K562 (cell line): Measurements from ENCODE around the gene ADPRHL1. TPM values are rescaled to one million over a fixed set of nuclear protein-coding genes. Genes with fewer than 3 reads are reported as not detected.

Experiments used
- ATF1 ChIP-seq, 2 experiments: fragments of 450-650 bp in 1 of 2; IDR thresholded peaks; 2 replicates each; pipeline ENCODE4 v1.6.1; 2016; ENCODE audit warnings: missing compliant biosample characterization in 1 of 2, missing genetic modification characterization in 1 of 2
- CTCF ChIP-seq, 3 experiments: IDR thresholded peaks in 2 of 3; conservative IDR thresholded peaks in 1 of 3; 2 replicates each; pipeline ENCODE4 v1.5.1; 2011 to 2012; ENCODE audit warnings: low read length in 3 of 3, mild to moderate bottlenecking in 3 of 3, control low read depth in 2 of 3, improper control_type of control experiment in 1 of 3, inconsistent platforms in 1 of 3, low read depth in 1 of 3, mixed read lengths in 1 of 3, moderate library complexity in 1 of 3; ENCODE audit not compliant: insufficient read depth in 2 of 3
- DIDO1 ChIP-seq: fragments of 450-650 bp; IDR thresholded peaks from 2 replicates; pipeline ENCODE4 v1.6.1; 2016; ENCODE audit warnings: low read depth, missing biosample characterization, missing genetic modification characterization
- GABPB1 ChIP-seq: sonication (generic); formaldehyde crosslinking; IDR thresholded peaks from 2 replicates; pipeline ENCODE4 v1.8.0; 2022; ENCODE audit warnings: mild to moderate bottlenecking, missing genetic modification reagents
- KDM5B ChIP-seq: fragments of 200-600 bp; sonication (generic); IDR thresholded peaks from 2 replicates; pipeline ENCODE4 v1.6.1; 2012; ENCODE audit warnings: low read depth, mild to moderate bottlenecking, moderate library complexity, low read length, control low read depth, inconsistent platforms; ENCODE audit not compliant: insufficient replicate concordance
- MTA2 ChIP-seq: fragments of 450-650 bp; IDR thresholded peaks from 2 replicates; pipeline ENCODE4 v1.6.1; 2016; ENCODE audit warnings: low read depth
- NRF1 ChIP-seq, 2 experiments: fragments of 450-650 bp; IDR thresholded peaks in 1 of 2; conservative IDR thresholded peaks in 1 of 2; 2 replicates each; pipeline ENCODE4 v1.6.1; 2014; ENCODE audit warnings: mild to moderate bottlenecking in 2 of 2
- RBBP5 ChIP-seq: fragments of 200-600 bp; sonication (generic); IDR thresholded peaks from 2 replicates; pipeline ENCODE4 v1.6.1; 2012; ENCODE audit warnings: borderline replicate concordance, mild to moderate bottlenecking, low read length, control low read depth, inconsistent platforms; ENCODE audit not compliant: insufficient read depth, poor library complexity, severe bottlenecking
- STAT5B ChIP-seq: fragments of 250-450 bp; sonication (Bioruptor Pico); IDR thresholded peaks from 2 replicates; pipeline ENCODE4 v1.8.0; 2021; ENCODE audit warnings: mild to moderate bottlenecking, inconsistent platforms
- TCF7L2 ChIP-seq: fragments of 150-350 bp; IDR thresholded peaks from 2 replicates; pipeline ENCODE4 v1.6.1; 2016; ENCODE audit warnings: low read depth, mild to moderate bottlenecking, low read length, moderate library complexity
- VEZF1 ChIP-seq: fragments of 200-800 bp; sonication (Bioruptor generic); IDR thresholded peaks from 2 replicates; pipeline ENCODE4 v1.6.1; 2017; ENCODE audit warnings: missing genetic modification characterization, missing compliant biosample characterization
- YY1 ChIP-seq, 3 experiments: IDR thresholded peaks; 2 replicates each; pipeline ENCODE4 v1.6.1; 2011; ENCODE audit warnings: low read length in 2 of 3, mild to moderate bottlenecking in 2 of 3, moderate library complexity in 2 of 3, borderline replicate concordance in 1 of 3, control low read depth in 1 of 3, low read depth in 1 of 3; ENCODE audit not compliant: insufficient read depth in 3 of 3, insufficient replicate concordance in 2 of 3, control insufficient read depth in 1 of 3, insufficient read length in 1 of 3; ENCODE audit errors: extremely low read depth in 1 of 3
- ZNF384 ChIP-seq: IDR thresholded peaks from 2 replicates; pipeline ENCODE4 v1.6.1; 2012; ENCODE audit warnings: low read depth, low read length, improper control_type of control experiment
- polyA plus RNA-seq, 8 experiments: library from polyadenylated mRNA; depleted of rRNA in 4 of 8; stranded (reverse) in 5 of 8; unstranded in 3 of 8; fragments of >200 nt; fragmentation: Nextera tagmentation in 2 of 8; fragmentation: Illumina TruSeq in 1 of 8; extraction: Ambion mirVana in 2 of 8; extraction: Trizol in 1 of 8; gene quantifications; 2 replicates each; pipeline versions ENCODE4 v1.2.1 to v1.2.3, GENCODE V29; 2011 to 2014; ENCODE audit warnings: inconsistent platforms in 1 of 8, missing spikeins in 1 of 8
- total RNA-seq, 7 experiments: library from RNA; depleted of rRNA in 6 of 7; stranded (reverse); fragments of >200 nt in 6 of 7; fragmentation: Illumina TruSeq in 2 of 7; extraction: Trizol in 2 of 7; gene quantifications; 2 replicates each; pipeline versions ENCODE4 v1.2.1 to v1.2.3, GENCODE V29; 2011 to 2021; ENCODE audit warnings: low replicate concordance in 1 of 7
- TF ChIP-seq, protein P1 (sequence below), 2 experiments: IDR thresholded peaks; 2 replicates each; pipeline ENCODE4 v1.6.1; 2011; ENCODE audit warnings: borderline replicate concordance in 1 of 2, control low read depth in 1 of 2, low read depth in 1 of 2, low read length in 1 of 2, mild to moderate bottlenecking in 1 of 2, mixed read lengths in 1 of 2, moderate library complexity in 1 of 2; ENCODE audit not compliant: insufficient read depth in 1 of 2, insufficient read length in 1 of 2, poor library complexity in 1 of 2, severe bottlenecking in 1 of 2; ENCODE audit errors: extremely low read depth in 1 of 2

ADPRHL1 gene
- total and polyA plus RNA-seq, 9 of the 15 experiments (the other 6 are each of a cell fraction or from before 2014, with no cell fraction given), result 0.06 to 0.76 (median 0.37) TPM; not detected in 1

GRCh38 chr13:113491418-113491883, 38.2 kb upstream of the ADPRHL1 start (continued):
- TF ChIP-seq, protein P1, sequence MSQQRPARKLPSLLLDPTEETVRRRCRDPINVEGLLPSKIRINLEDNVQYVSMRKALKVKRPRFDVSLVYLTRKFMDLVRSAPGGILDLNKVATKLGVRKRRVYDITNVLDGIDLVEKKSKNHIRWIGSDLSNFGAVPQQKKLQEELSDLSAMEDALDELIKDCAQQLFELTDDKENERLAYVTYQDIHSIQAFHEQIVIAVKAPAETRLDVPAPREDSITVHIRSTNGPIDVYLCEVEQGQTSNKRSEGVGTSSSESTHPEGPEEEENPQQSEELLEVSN (IDR thresholded peaks at IDR 0.05; ENCODE audit: borderline replicate concordance in 1 of 2, extremely low read depth in 1 of 2, insufficient read depth in 1 of 2, insufficient read length in 1 of 2, low read depth in 1 of 2, low read length in 1 of 2, poor library complexity in 1 of 2, severe bottlenecking in 1 of 2), result peak in 1 of 2 experiments; percentile 20
- peak in 2 of 3 experiments; percentile 24 to 66 for TF ChIP-seq YY1 (IDR thresholded peaks at IDR 0.05; ENCODE audit: borderline replicate concordance in 1 of 3, control insufficient read depth in 1 of 3, extremely low read depth in 1 of 3, insufficient read depth in 3 of 3, insufficient read length in 1 of 3, insufficient replicate concordance in 2 of 3, low read depth in 1 of 3, low read length in 2 of 3)
- TF ChIP-seq GABPB1 (CRISPR knock-in tag), result peak; percentile 5; the same call in 1 of the 2 replicates
- TF ChIP-seq KDM5B, result peak; percentile 17
- TF ChIP-seq NRF1 (conservative IDR thresholded peaks at IDR 0.05 in 1 of 2, IDR thresholded peaks at IDR 0.05 in 1 of 2), result peak; percentile 84 to 86
- no peak for TF ChIP-seq CTCF (IDR thresholded peaks at IDR 0.05 in 2 of 3, conservative IDR thresholded peaks at IDR 0.05 in 1 of 3; ENCODE audit: insufficient read depth in 2 of 3, low read depth in 1 of 3, low read length in 3 of 3)
- no peak for TF ChIP-seq TCF7L2
- TF ChIP-seq VEZF1 (CRISPR knock-in tag), result peak; percentile 56; the same call in 1 of the 2 replicates
- peak; percentile 17 for TF ChIP-seq RBBP5
- no peak for TF ChIP-seq DIDO1 (tag)
- no peak for TF ChIP-seq MTA2
- no peak for TF ChIP-seq ATF1 (CRISPR knock-in tag; IDR thresholded peaks at IDR 0.05)
- TF ChIP-seq ATF1 (tag; IDR thresholded peaks at IDR 0.05), result no peak
- no peak for TF ChIP-seq STAT5B
- no peak for TF ChIP-seq ZNF384
